Measurements from ENCODE around the gene TANC1. TPM values are rescaled to one million over a fixed set of nuclear protein-coding genes. Genes with fewer than 3 reads are reported as not detected.

TANC1 gene
- total RNA-seq, 2 donors from 2014 or later: 51.8 to 58.9 TPM

- DNase-seq (ENCODE audit: low spot score): no peak
- Histone ChIP-seq H3K27ac (no peak overlapping the region), H3K27me3 (no peaks in the 10 kb centered on the region), H3K36me3 (no peaks in the 10 kb centered on the region), H3K4me1 (peaks cover 0 to 3% of the 10 kb centered on the region in 2 donors), H3K4me3 (no peak overlapping the region), H3K9me3 (peaks cover 0 to 2% of the 10 kb centered on the region in 2 donors)
- TF ChIP-seq CTCF (IDR thresholded peaks at IDR 0.05): no peak
These were observed 34.3 kb upstream of the TANC1 start for GRCh38 chr2:158934170-158934569.

DNA sequence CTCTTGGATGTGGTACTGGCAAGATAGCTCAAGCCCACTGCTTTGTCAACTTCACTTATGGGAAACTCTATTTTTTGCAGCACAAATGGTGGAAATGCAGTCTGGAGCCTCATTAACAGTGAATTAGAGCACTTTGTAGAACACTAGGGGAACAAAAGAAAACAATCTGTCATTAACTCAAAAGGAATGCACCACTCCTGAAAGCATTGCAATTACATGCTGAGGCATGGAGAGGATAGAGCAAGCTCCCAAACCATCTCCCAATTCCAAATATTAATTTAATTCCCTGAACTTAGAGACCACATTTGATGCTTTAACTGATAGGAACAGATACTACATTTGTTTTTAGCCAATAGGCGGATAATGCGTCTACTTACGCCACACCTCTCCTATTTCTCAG, 32.8 kb upstream of the TANC1 start:
- Histone ChIP-seq H3K4me1 (peaks cover 0 to 3% of the 10 kb centered on the region in 2 donors), H3K27me3 (no peaks in the 10 kb centered on the region), H3K27ac (no peak overlapping the region), H3K9me3 (no peaks in the 10 kb centered on the region), H3K36me3 (no peaks in the 10 kb centered on the region), H3K4me3 (no peak overlapping the region)
- DNase-seq (ENCODE audit: low spot score): no peak
- no peak for TF ChIP-seq CTCF (IDR thresholded peaks at IDR 0.05)

GRCh38 chr2:158936978-158937377, 31.5 kb upstream of the TANC1 start:
- Histone ChIP-seq H3K27me3 (no peaks in the 10 kb centered on the region), H3K4me1 (peaks cover 0 to 3% of the 10 kb centered on the region in 2 donors), H3K36me3 (no peaks in the 10 kb centered on the region), H3K4me3 (no peak overlapping the region), H3K9me3 (no peaks in the 10 kb centered on the region), H3K27ac (peak overlapping the region; percentile 34 to 67)
- TF ChIP-seq CTCF (IDR thresholded peaks at IDR 0.05): no peak
- no peak for DNase-seq (ENCODE audit: low spot score)

GRCh38 chr2:158940356-158940755, 28.1 kb upstream of the TANC1 start:
- H3K9me3 ChIP-seq: no peaks in the 10 kb centered on the region
- no peak for DNase-seq (ENCODE audit: low spot score)
- no peak for TF ChIP-seq CTCF (IDR thresholded peaks at IDR 0.05)
- no peaks in the 10 kb centered on the region for H3K27me3 ChIP-seq
- H3K27ac ChIP-seq: no peak overlapping the region
- H3K4me1 ChIP-seq: peaks cover 0 to 3% of the 10 kb centered on the region in 2 donors
- H3K4me3 ChIP-seq: no peak overlapping the region
- H3K36me3 ChIP-seq: no peaks in the 10 kb centered on the region

- no peak overlapping the region for H3K4me3 ChIP-seq
- no peaks in the 10 kb centered on the region for H3K27me3 ChIP-seq
- no peak for TF ChIP-seq CTCF (IDR thresholded peaks at IDR 0.05)
- H3K27ac ChIP-seq: no peak overlapping the region
- DNase-seq (ENCODE audit: low spot score): no peak
- no peaks in the 10 kb centered on the region for H3K9me3 ChIP-seq
- no peaks in the 10 kb centered on the region for H3K4me1 ChIP-seq
- H3K36me3 ChIP-seq: no peaks in the 10 kb centered on the region
These were observed 24.5 kb upstream of the TANC1 start for GRCh38 chr2:158943973-158944372.

- H3K27me3 ChIP-seq: no peaks in the 10 kb centered on the region
- no peaks in the 10 kb centered on the region for H3K9me3 ChIP-seq
- H3K4me3 ChIP-seq: no peak overlapping the region
- TF ChIP-seq CTCF (IDR thresholded peaks at IDR 0.05): no peak
- H3K27ac ChIP-seq: no peak overlapping the region
- H3K36me3 ChIP-seq: no peaks in the 10 kb centered on the region
- no peak for DNase-seq (ENCODE audit: low spot score)
- peaks cover 0 to 12% of the 10 kb centered on the region in 2 donors for H3K4me1 ChIP-seq
These were observed 19.3 kb upstream of the TANC1 start for GRCh38 chr2:158948964-158949699.

Data from right atrium auricular region (tissue), 2 donors.